ENCODE data around the gene ARHGEF11.

Gene ARHGEF11

DNA sequence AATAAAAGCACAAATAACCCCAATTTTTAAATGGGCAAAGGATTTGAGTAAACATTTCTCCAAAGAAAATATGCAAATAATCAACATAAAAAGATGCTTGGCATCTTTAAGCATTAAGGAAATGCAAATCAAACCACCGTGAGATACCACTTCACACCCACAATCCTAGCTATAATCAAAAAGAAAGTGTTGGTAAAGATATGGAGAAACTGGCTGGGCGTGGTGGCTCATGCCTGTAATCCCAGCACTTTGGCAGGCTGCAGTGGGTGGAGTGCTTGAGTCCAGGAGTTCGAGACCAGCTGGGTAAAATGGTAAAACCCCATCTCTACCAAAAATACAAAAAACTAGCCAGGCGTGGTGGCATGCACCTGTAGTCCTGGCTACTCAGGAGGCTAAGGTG, 16.9 kb downstream of the ARHGEF11 start:
- Histone ChIP-seq H3K9me3 (ENCODE audit: control insufficient read depth, insufficient read depth, low read depth, low read length) (no peaks in the 10 kb centered on the region; the same call in 1 of the 2 replicates), H3K36me3 (ENCODE audit: control insufficient read depth, insufficient read depth, low read length) (peaks cover 3% of the 10 kb centered on the region; the same call in 1 of the 2 replicates), H3K27ac (ENCODE audit: low read depth, low read length) (no peak overlapping the region), H3K27me3 (ENCODE audit: control insufficient read depth, insufficient read depth, low read length) (no peaks in the 10 kb centered on the region), H3K4me1 (ENCODE audit: control insufficient read depth, insufficient read depth, low read length) (0 out of 2 replicates have a peak, but pooled peaks cover under 1% of the 10 kb centered on the region), H3K9ac (ENCODE audit: low read length) (no peak overlapping the region), H3K4me3 (ENCODE audit: low read depth, low read length) (no peak overlapping the region)

DNA sequence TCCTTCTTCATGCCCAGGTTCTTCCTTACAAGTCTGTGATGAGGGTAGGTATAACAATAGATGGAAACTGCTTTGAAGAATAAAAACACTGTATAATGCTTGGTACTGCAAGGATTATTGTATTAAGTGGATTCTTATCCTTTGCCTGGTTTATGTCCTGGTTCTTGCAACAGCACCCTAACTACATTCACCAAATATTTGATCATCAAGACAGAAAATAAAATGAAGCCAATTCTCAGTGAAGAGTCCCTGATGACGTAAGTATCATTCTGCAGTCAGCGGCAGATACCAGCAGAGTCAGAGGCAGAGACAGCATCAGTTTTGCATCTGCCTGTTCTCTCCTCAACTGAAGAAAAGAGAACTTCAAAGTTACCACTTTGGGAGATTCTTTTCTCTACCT, 19.7 kb downstream of the ARHGEF11 start:
- no peaks in the 10 kb centered on the region for H3K27me3 ChIP-seq (ENCODE audit: control insufficient read depth, insufficient read depth, low read length)
- H3K9ac ChIP-seq (ENCODE audit: low read length), result no peak overlapping the region
- no peaks in the 10 kb centered on the region for H3K4me1 ChIP-seq (ENCODE audit: control insufficient read depth, insufficient read depth, low read length)
- H3K27ac ChIP-seq (ENCODE audit: low read depth, low read length), result no peak overlapping the region
- H3K36me3 ChIP-seq (ENCODE audit: control insufficient read depth, insufficient read depth, low read length), result peaks cover 5% of the 10 kb centered on the region; the same call in 1 of the 2 replicates
- no peak overlapping the region for H3K4me3 ChIP-seq (ENCODE audit: low read depth, low read length)
- H3K9me3 ChIP-seq (ENCODE audit: control insufficient read depth, insufficient read depth, low read depth, low read length), result peaks cover 20% of the 10 kb centered on the region; the same call in 1 of the 2 replicates

DNA sequence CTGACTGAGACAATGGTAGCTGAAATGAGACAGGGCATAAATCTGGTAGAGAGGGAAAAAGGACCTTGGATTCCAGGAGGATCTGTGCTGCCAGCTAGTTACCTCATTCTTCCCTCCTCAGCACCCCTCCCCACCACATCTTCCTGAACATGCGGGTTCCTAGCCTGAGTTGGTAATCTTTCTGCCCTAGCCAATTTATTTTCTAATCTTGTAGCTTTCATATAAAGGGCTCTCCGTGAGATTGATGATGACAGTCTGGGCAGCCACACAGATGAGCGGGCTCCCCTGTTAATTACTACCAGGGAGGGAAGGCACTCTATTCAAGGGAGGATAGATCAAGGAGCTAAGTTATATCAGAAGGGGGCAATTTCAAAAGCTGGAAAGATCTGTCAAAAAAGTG, 20.2 kb downstream of the ARHGEF11 start:
- H3K27ac ChIP-seq (ENCODE audit: low read depth, low read length), result no peak overlapping the region
- no peak overlapping the region for H3K4me3 ChIP-seq (ENCODE audit: low read depth, low read length)
- H3K4me1 ChIP-seq (ENCODE audit: control insufficient read depth, insufficient read depth, low read length), result no peaks in the 10 kb centered on the region
- no peak overlapping the region for H3K9ac ChIP-seq (ENCODE audit: low read length)
- peaks cover 21% of the 10 kb centered on the region; the same call in 1 of the 2 replicates for H3K9me3 ChIP-seq (ENCODE audit: control insufficient read depth, insufficient read depth, low read depth, low read length)
- peaks cover 6% of the 10 kb centered on the region; the same call in 1 of the 2 replicates for H3K36me3 ChIP-seq (ENCODE audit: control insufficient read depth, insufficient read depth, low read length)
- no peaks in the 10 kb centered on the region for H3K27me3 ChIP-seq (ENCODE audit: control insufficient read depth, insufficient read depth, low read length)

DNA sequence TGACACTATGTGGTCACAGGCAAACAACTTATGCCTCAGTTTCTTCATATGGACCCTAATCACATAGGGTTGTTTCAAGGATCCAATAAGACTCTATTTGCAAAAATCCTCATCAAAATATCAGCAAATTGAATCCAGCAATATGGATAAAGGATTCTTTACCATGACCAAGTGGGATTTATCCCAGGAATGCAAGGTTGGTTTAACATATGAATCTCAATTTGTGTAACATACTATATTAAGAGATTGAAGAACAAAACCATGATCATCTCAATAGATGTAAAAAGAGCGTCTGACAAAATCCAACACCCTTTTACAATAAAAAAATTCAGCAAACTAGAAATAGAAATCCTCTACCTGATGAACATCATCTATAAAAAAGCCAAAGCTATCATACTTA, 23.9 kb downstream of the ARHGEF11 start:
- H3K27me3 ChIP-seq (ENCODE audit: control insufficient read depth, insufficient read depth, low read length), result no peaks in the 10 kb centered on the region
- no peaks in the 10 kb centered on the region for H3K4me1 ChIP-seq (ENCODE audit: control insufficient read depth, insufficient read depth, low read length)
- H3K9ac ChIP-seq (ENCODE audit: low read length), result no peak overlapping the region
- peaks cover 6% of the 10 kb centered on the region; the same call in 1 of the 2 replicates for H3K36me3 ChIP-seq (ENCODE audit: control insufficient read depth, insufficient read depth, low read length)
- H3K9me3 ChIP-seq (ENCODE audit: control insufficient read depth, insufficient read depth, low read depth, low read length), result peaks cover 36% of the 10 kb centered on the region; the same call in 1 of the 2 replicates
- no peak overlapping the region for H3K4me3 ChIP-seq (ENCODE audit: low read depth, low read length)
- H3K27ac ChIP-seq (ENCODE audit: low read depth, low read length), result no peak overlapping the region

DNA sequence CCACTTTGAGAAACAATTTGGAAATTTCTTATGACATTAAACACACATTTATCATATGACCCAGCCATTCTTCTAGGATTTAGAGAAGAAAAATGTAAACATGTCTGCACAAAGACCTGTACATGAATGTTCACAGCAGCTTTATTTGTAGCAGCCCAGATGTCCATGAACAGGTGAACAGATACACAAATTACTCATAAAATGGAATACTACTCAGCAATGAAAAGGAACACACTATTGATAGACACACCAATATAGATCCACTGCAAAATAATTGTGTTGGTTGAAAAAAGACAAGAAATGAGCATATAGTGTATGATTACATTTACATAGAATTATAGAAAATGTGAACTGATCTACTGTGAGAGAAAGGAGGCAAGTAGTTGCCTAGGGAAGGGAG, 26.1 kb downstream of the ARHGEF11 start:
- Histone ChIP-seq H3K9me3 (ENCODE audit: control insufficient read depth, insufficient read depth, low read depth, low read length) (peaks cover 36% of the 10 kb centered on the region; the same call in 1 of the 2 replicates), H3K9ac (ENCODE audit: low read length) (no peak overlapping the region), H3K27ac (ENCODE audit: low read depth, low read length) (no peak overlapping the region), H3K4me1 (ENCODE audit: control insufficient read depth, insufficient read depth, low read length) (no peaks in the 10 kb centered on the region), H3K36me3 (ENCODE audit: control insufficient read depth, insufficient read depth, low read length) (0 out of 2 replicates have a peak, but pooled peaks cover 2% of the 10 kb centered on the region), H3K4me3 (ENCODE audit: low read depth, low read length) (no peak overlapping the region), H3K27me3 (ENCODE audit: control insufficient read depth, insufficient read depth, low read length) (no peaks in the 10 kb centered on the region)

DNA sequence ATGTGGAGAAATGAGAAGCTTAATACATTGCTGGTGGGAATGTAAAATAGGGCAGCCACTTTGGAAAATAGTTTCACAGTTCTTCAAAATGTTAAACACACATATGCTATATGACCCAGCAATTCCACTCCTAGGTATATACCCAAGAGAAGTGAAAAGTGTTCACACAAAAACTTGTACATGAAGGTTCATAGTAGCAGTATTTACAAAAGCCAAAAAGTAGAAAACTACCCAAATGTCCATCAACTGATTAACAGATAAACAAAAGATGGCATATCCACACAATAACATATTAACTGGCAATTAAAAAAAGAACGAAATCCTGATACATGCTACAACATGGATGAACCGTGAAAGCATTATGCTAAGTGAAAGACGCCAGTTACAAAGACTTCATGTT, 33.7 kb downstream of the ARHGEF11 start:
- Histone ChIP-seq H3K36me3 (ENCODE audit: control insufficient read depth, insufficient read depth, low read length) (no peaks in the 10 kb centered on the region), H3K4me3 (ENCODE audit: low read depth, low read length) (no peak overlapping the region), H3K27ac (ENCODE audit: low read depth, low read length) (no peak overlapping the region), H3K27me3 (ENCODE audit: control insufficient read depth, insufficient read depth, low read length) (no peaks in the 10 kb centered on the region), H3K9me3 (ENCODE audit: control insufficient read depth, insufficient read depth, low read depth, low read length) (peaks cover 4% of the 10 kb centered on the region; the same call in 1 of the 2 replicates), H3K4me1 (ENCODE audit: control insufficient read depth, insufficient read depth, low read length) (peaks cover 6% of the 10 kb centered on the region), H3K9ac (ENCODE audit: low read length) (no peak overlapping the region)

DNA sequence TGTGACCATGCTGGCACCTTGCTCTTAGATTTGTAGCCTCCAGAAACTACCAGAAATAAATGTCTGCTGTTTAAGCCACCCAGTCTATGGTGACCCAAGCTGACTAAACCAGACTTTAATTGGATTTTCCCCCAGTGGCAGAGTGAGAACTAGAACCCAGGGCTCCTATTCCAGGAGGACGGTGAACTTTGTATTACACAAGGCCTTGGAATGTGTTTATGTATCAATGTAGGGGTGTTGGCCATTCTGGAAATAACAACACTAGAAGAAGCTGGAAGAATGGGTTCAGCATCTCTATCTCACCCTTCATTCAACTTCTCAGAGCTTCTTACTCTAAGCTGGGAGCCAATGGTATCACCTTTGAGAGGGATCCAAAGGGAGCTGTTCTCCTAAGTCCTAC, 37.0 kb downstream of the ARHGEF11 start:
- Histone ChIP-seq H3K27ac (ENCODE audit: low read depth, low read length) (no peak overlapping the region), H3K9me3 (ENCODE audit: control insufficient read depth, insufficient read depth, low read depth, low read length) (peaks cover 4% of the 10 kb centered on the region; the same call in 1 of the 2 replicates), H3K27me3 (ENCODE audit: control insufficient read depth, insufficient read depth, low read length) (no peaks in the 10 kb centered on the region), H3K4me1 (ENCODE audit: control insufficient read depth, insufficient read depth, low read length) (peaks cover 25% of the 10 kb centered on the region), H3K4me3 (ENCODE audit: low read depth, low read length) (no peak overlapping the region), H3K9ac (ENCODE audit: low read length) (no peak overlapping the region), H3K36me3 (ENCODE audit: control insufficient read depth, insufficient read depth, low read length) (no peaks in the 10 kb centered on the region)

DNA sequence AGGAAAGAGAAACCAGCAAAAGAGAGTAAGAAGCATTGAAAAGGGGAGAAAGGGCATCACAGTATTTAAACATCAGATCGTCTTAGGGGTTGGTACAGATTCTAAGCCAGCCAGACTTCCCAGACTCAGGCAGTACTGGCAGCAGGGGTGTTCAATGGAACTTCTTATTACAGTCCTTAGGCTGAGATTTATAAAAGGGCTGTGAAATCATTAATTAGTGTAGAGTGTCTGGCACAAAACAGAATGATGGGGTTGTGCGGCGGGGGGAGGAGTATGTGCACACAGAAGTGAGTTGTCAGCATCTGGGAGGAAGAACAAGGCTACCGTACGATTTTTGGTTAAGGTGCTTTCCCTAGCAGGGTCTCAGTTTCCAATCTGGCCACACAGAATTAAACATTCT, 38.2 kb downstream of the ARHGEF11 start:
- Histone ChIP-seq H3K27ac (ENCODE audit: low read depth, low read length) (no peak overlapping the region), H3K9ac (ENCODE audit: low read length) (no peak overlapping the region), H3K4me3 (ENCODE audit: low read depth, low read length) (no peak overlapping the region), H3K4me1 (ENCODE audit: control insufficient read depth, insufficient read depth, low read length) (peaks cover 32% of the 10 kb centered on the region), H3K36me3 (ENCODE audit: control insufficient read depth, insufficient read depth, low read length) (no peaks in the 10 kb centered on the region), H3K9me3 (ENCODE audit: control insufficient read depth, insufficient read depth, low read depth, low read length) (peaks cover 4% of the 10 kb centered on the region; the same call in 1 of the 2 replicates), H3K27me3 (ENCODE audit: control insufficient read depth, insufficient read depth, low read length) (no peaks in the 10 kb centered on the region)

DNA sequence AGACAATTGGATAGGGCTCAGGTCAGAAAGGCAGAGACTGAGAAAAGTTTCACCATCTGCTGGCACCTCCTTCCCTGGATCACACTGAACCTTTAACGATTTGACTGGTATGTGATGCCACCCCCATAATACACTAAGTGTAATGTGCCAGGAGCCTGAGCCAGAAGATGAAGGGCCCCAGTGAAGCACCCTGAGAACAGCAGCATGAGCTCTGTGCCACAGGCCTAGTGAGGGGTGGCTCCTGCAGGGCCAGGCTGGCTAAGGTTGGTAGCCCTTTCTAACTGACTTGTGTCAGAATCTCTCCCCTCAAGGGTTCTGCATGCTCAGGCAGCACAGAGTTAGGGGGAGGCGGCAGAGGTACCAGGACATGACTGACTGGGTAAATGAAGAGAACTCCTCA, 38.9 kb downstream of the ARHGEF11 start:
- Histone ChIP-seq H3K9me3 (ENCODE audit: control insufficient read depth, insufficient read depth, low read depth, low read length) (no peaks in the 10 kb centered on the region; the same call in 1 of the 2 replicates), H3K27me3 (ENCODE audit: control insufficient read depth, insufficient read depth, low read length) (no peaks in the 10 kb centered on the region), H3K4me1 (ENCODE audit: control insufficient read depth, insufficient read depth, low read length) (peaks cover 32% of the 10 kb centered on the region), H3K4me3 (ENCODE audit: low read depth, low read length) (no peak overlapping the region), H3K27ac (ENCODE audit: low read depth, low read length) (no peak overlapping the region), H3K9ac (ENCODE audit: low read length) (no peak overlapping the region), H3K36me3 (ENCODE audit: control insufficient read depth, insufficient read depth, low read length) (no peaks in the 10 kb centered on the region)

DNA sequence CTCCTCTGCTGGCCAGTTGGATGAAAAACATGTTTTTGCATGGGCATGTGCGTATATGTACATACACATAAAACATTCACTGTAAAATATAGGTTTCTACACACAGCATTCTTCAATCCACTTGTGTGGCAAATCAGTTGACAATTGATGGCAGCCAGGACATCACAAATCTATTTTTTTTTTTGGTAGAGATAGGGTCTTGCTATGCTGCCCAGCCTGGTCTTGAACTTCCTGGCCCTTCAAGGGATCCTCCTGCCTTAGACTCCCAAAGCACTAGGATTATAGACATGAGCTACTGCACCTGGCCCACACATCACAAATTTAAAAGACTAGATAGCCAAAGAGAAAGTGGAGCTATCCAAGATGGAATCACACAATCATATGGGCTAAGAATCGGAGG, 39.6 kb downstream of the ARHGEF11 start:
- H3K27me3 ChIP-seq (ENCODE audit: control insufficient read depth, insufficient read depth, low read length), result no peaks in the 10 kb centered on the region
- H3K9ac ChIP-seq (ENCODE audit: low read length), result no peak overlapping the region

DNA sequence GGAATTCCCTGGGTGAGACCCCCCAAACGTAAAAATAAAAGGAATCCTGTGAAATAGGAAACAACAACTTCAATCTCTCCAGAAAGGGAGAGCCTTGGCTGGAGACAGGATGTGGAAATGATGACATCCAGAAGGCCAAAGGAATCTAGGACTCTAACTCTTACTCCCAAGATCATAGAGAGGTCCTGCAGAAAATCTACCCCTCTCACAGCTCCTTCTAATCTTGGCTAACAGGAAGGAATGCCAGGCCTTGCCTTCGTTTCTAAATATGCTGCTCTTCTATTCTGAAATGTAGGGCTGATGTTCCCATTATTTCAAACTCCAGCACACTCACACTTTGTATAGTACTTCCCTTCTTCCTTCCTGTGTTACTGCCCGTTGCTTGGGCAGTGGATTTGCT, 40.7 kb downstream of the ARHGEF11 start:
- no peak overlapping the region for H3K4me3 ChIP-seq (ENCODE audit: low read depth, low read length)
- no peaks in the 10 kb centered on the region for H3K36me3 ChIP-seq (ENCODE audit: control insufficient read depth, insufficient read depth, low read length)
- no peak overlapping the region for H3K9ac ChIP-seq (ENCODE audit: low read length)
- peaks cover 38% of the 10 kb centered on the region for H3K4me1 ChIP-seq (ENCODE audit: control insufficient read depth, insufficient read depth, low read length)
- no peaks in the 10 kb centered on the region for H3K27me3 ChIP-seq (ENCODE audit: control insufficient read depth, insufficient read depth, low read length)
- H3K27ac ChIP-seq (ENCODE audit: low read depth, low read length), result no peak overlapping the region
- no peaks in the 10 kb centered on the region for H3K9me3 ChIP-seq (ENCODE audit: control insufficient read depth, insufficient read depth, low read depth, low read length)

More for the DNA sequence above, 39.6 kb downstream of the ARHGEF11 start:
- Histone ChIP-seq H3K4me1 (ENCODE audit: control insufficient read depth, insufficient read depth, low read length) (peaks cover 34% of the 10 kb centered on the region), H3K9me3 (ENCODE audit: control insufficient read depth, insufficient read depth, low read depth, low read length) (no peaks in the 10 kb centered on the region; the same call in 1 of the 2 replicates), H3K27ac (ENCODE audit: low read depth, low read length) (no peak overlapping the region), H3K36me3 (ENCODE audit: control insufficient read depth, insufficient read depth, low read length) (no peaks in the 10 kb centered on the region), H3K4me3 (ENCODE audit: low read depth, low read length) (no peak overlapping the region)

Measured in HUES6 (cell line).